ENCODE results near the gene WDR59. TPM values are rescaled to one million over a fixed set of nuclear protein-coding genes. Genes with fewer than 3 reads are reported as not detected.

WDR59 gene
- total RNA-seq, 4 donors from 2014 or later: 26.2 to 153 (median 59.1) TPM

DNA sequence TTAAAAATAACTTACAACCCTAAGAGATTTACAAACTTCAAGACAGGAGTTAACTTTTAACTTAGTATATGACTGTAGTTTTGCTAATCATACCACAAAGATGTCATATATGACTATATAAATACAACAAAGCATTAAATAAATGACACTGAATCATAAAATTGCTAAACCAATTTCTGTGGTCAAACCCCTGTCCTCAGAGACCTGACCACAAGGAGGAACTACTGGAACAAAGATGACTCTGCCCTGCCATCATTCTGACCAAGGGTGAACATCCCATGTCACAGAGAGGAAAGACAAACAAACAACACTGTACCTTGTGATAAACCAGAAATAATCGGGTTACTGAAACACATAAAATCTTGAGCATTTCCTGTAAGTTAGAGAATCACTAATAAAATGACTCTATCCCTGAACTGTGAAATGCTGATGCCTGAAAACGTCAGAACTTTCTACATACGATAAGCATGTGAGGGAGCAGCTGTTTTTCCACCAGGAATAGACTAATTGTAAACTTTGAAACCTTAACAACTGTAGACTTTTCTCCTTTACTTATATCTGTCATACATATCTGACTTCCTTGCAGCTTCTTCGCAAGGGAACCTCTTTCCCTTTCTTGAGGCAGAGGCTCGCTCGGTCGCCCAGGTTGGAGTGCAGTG is 47.9 kb downstream of the WDR59 start:
- no peaks in the 10 kb centered on the region for H3K27me3 ChIP-seq
- peaks cover 67% of the 10 kb centered on the region for H3K36me3 ChIP-seq
- WGBS: 79% methylated on average over 7 of the region's 7 CpGs
- DNase-seq (ENCODE audit: low spot score in 2 of 2): no peak
- no peak overlapping the region for H3K4me3 ChIP-seq
- no peaks in the 10 kb centered on the region for H3K9me3 ChIP-seq
- no peak for TF ChIP-seq EP300 (IDR thresholded peaks at IDR 0.05)
- TF ChIP-seq, protein P1, sequence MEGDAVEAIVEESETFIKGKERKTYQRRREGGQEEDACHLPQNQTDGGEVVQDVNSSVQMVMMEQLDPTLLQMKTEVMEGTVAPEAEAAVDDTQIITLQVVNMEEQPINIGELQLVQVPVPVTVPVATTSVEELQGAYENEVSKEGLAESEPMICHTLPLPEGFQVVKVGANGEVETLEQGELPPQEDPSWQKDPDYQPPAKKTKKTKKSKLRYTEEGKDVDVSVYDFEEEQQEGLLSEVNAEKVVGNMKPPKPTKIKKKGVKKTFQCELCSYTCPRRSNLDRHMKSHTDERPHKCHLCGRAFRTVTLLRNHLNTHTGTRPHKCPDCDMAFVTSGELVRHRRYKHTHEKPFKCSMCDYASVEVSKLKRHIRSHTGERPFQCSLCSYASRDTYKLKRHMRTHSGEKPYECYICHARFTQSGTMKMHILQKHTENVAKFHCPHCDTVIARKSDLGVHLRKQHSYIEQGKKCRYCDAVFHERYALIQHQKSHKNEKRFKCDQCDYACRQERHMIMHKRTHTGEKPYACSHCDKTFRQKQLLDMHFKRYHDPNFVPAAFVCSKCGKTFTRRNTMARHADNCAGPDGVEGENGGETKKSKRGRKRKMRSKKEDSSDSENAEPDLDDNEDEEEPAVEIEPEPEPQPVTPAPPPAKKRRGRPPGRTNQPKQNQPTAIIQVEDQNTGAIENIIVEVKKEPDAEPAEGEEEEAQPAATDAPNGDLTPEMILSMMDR (IDR thresholded peaks at IDR 0.05): no peak
- no peak for TF ChIP-seq POLR2AphosphoS5 (IDR thresholded peaks at IDR 0.05)
- TF ChIP-seq POLR2A (IDR thresholded peaks at IDR 0.05): no peak
- H3K27ac ChIP-seq: no peak overlapping the region
- H3K4me1 ChIP-seq: no peaks in the 10 kb centered on the region

DNA sequence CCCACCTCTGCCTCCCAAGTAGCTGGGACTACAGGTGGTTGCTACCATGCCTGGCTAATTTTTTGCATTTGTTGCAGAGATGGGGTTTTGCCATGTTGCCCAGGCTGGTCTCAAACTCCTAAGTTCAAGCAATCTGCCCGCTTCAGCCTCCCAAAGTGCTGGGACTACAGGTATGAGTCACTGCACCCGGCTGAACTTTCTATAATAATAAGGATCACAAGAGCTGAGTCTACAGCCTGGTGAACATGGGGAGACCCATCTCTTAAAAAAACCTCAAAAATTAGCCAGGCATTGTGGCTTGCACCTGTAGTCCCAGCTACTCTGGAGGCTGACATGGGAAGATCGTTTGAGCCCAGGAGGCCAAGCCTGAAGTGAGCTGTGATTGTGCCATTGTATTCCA is 53.5 kb downstream of the WDR59 start:
- Histone ChIP-seq H3K4me1 (no peaks in the 10 kb centered on the region), H3K4me3 (no peak overlapping the region), H3K27ac (no peak overlapping the region), H3K36me3 (peaks cover 46% of the 10 kb centered on the region), H3K27me3 (no peaks in the 10 kb centered on the region), H3K9me3 (no peaks in the 10 kb centered on the region)
- no peak for TF ChIP-seq POLR2A (IDR thresholded peaks at IDR 0.05)
- TF ChIP-seq, protein P1 (IDR thresholded peaks at IDR 0.05): no peak
- TF ChIP-seq EP300 (IDR thresholded peaks at IDR 0.05): no peak
- TF ChIP-seq POLR2AphosphoS5 (IDR thresholded peaks at IDR 0.05): no peak
- 75% methylated on average over 3 of the region's 3 CpGs for WGBS
- DNase-seq (ENCODE audit: low spot score in 2 of 2): no peak

DNA sequence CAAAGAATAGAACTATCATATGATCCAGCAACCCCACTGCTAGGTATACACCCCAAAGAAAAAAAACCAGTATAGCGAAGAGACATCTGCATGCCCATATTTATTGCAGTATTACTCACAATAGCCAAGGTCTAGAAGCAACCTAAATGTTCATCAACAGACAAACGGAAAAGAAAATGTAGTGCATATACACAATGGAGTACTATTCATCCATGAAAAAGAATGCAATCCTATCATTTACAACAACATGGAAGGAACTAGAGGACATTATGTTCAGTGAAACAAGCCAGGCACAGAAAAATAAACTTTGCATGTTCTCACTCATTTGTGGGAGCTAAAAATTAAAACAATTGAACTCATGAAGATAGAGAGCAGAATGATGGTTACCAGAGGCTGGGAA is 55.3 kb downstream of the WDR59 start:
- peaks cover 35% of the 10 kb centered on the region for H3K36me3 ChIP-seq
- no peaks in the 10 kb centered on the region for H3K27me3 ChIP-seq

DNA sequence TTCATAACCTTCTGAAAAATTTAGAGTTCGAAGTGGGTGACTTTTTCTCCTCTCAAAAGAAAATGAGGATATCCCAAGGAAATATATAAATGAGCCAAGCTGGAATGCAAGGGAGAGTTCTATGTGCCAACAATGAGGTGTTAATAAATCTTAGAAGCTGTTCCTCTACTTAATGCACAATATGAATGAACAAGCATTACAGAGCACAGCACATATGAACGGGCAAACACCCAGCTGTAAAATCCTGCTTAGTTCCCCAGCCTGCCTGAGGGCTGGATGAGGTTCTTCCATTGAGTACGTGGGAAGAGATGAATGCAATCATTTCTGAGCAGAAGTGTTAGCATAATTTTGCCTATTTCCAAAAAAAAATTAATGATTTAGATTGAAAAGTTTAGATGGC is 58.1 kb downstream of the WDR59 start:
- TF ChIP-seq, protein P1 (IDR thresholded peaks at IDR 0.05): no peak
- TF ChIP-seq POLR2AphosphoS5 (IDR thresholded peaks at IDR 0.05): no peak
- TF ChIP-seq EP300 (IDR thresholded peaks at IDR 0.05): no peak
- TF ChIP-seq POLR2A (IDR thresholded peaks at IDR 0.05): no peak
- H3K27me3 ChIP-seq: no peaks in the 10 kb centered on the region
- H3K36me3 ChIP-seq: peaks cover 39% of the 10 kb centered on the region
- 57% methylated on average over 3 of the region's 3 CpGs for WGBS
- H3K9me3 ChIP-seq: no peaks in the 10 kb centered on the region
- H3K4me3 ChIP-seq: no peak overlapping the region
- DNase-seq (ENCODE audit: low spot score in 2 of 2): no peak
- peaks cover 4% of the 10 kb centered on the region for H3K4me1 ChIP-seq
- H3K27ac ChIP-seq: no peak overlapping the region

More for the DNA sequence above, 55.3 kb downstream of the WDR59 start:
- no peak for TF ChIP-seq EP300 (IDR thresholded peaks at IDR 0.05)
- Histone ChIP-seq H3K9me3 (no peaks in the 10 kb centered on the region), H3K4me3 (no peak overlapping the region), H3K27ac (no peak overlapping the region), H3K4me1 (peaks cover 1% of the 10 kb centered on the region)
- 93% methylated on average over 2 of the region's 2 CpGs for WGBS
- DNase-seq (ENCODE audit: low spot score in 2 of 2): no peak

DNA sequence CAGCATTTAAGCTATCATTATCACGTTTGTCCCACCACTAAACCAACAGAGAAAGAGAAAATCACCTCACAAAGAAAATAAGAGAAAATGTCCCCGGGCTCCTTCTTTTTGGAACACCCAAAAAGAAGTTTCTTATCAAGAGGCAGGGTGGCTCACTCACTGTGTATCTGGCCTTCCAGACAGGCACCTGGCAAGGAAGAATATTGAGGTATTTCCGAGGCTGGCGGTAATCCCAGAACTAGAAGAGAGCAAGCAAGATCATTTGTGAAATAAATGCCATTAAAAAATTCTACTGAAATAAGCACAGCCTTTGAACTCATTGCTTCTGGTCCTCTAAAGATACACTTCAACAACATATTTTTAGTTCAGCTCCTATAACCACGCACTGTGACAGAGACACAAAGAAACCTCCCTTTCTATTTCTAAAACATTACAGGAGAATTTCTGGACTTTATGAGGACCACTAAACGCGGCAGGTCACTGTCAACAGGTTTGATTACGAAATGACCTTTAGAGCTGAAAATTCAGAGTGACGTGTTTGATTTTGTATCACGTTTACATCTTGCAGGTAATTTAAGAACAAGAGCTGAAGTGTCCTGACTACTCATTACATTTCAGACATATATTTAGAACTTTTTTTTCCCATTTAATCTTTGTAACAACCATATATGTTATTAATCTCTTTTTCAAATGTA is 61.0 kb downstream of the WDR59 start:
- Histone ChIP-seq H3K4me1 (peaks cover 4% of the 10 kb centered on the region), H3K27me3 (no peaks in the 10 kb centered on the region), H3K27ac (no peak overlapping the region), H3K4me3 (no peak overlapping the region), H3K36me3 (peaks cover 41% of the 10 kb centered on the region), H3K9me3 (no peaks in the 10 kb centered on the region)
- 67% methylated on average over 10 of the region's 10 CpGs for WGBS
- DNase-seq (ENCODE audit: low spot score in 2 of 2): peak in 1 of 2 donors; percentile 16
- TF ChIP-seq, protein P1 (IDR thresholded peaks at IDR 0.05): no peak
- TF ChIP-seq POLR2A (IDR thresholded peaks at IDR 0.05): no peak
